Vagina (tissue), 2 donors: ENCODE results near the gene IQCN.

Source experiments
- CTCF ChIP-seq, 3 experiments: fragments of 450-650 bp in 2 of 3; fragments of 200-600 bp in 1 of 3; sonication (generic) in 1 of 3; IDR thresholded peaks; one replicate each; pipeline ENCODE4 v1.5.1; 2017 to 2019; ENCODE audit warnings: antibody characterized with exemption in 3 of 3, mild to moderate bottlenecking in 2 of 3, moderate library complexity in 2 of 3
- POLR2A ChIP-seq, 2 donors: fragments of 450-650 bp; IDR thresholded peaks; one replicate each; pipeline ENCODE4 v1.6.1; 2017; ENCODE audit warnings: antibody characterized with exemption in 2 of 2, mild to moderate bottlenecking in 2 of 2, moderate library complexity in 2 of 2

GRCh38 chr19:18220632-18221275, 53.5 kb downstream of the IQCN start:
- TF ChIP-seq CTCF (IDR thresholded peaks at IDR 0.05) = no peak
- no peak for TF ChIP-seq POLR2A (IDR thresholded peaks at IDR 0.05)
